HG02571 (cell line): ENCODE data around the gene C16orf87.
"Not testable (repeated sequence)": the region's sequence is repeated elsewhere in the genome, so short reads cannot be mapped to it uniquely, and the experiment has no call there.

Source experiments
- ATAC-seq: cut with Tn5 transposase; IDR thresholded peaks from one replicate; pipeline ENCODE4 v1.9.1; 2021; ENCODE audit warnings: mild to moderate bottlenecking, moderate library complexity; ENCODE audit not compliant: unreplicated experiment

The C16orf87 gene

DNA sequence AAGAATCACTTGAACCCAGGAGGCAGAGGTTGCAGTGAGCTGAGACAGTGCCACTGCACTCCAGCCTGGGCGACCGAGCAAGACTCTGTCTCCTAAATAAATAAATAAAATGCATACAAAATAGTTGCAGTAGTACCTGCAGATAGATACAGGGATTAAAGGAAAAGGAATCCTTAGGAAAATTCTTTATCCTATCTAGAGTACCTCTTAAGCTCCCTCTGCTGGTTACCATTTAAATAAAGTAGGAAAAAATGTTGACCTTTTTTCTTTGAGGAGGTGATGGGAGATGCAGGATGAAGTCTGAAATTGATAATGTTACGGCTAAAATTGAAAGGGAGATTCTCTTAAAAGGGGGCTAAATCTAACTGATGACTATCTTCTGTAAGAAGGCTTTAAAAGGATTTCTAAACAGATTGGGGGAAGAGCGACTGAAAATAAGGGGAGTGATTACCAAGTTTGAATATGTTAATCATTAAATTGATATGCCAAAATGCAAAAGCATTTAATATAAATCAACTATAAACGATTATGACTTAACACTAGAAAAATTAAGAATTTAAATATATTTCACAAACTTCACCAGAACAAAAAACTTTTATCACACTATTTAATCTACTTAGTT lies 29.4 kb downstream of the C16orf87 start:
- no peak for ATAC-seq

DNA sequence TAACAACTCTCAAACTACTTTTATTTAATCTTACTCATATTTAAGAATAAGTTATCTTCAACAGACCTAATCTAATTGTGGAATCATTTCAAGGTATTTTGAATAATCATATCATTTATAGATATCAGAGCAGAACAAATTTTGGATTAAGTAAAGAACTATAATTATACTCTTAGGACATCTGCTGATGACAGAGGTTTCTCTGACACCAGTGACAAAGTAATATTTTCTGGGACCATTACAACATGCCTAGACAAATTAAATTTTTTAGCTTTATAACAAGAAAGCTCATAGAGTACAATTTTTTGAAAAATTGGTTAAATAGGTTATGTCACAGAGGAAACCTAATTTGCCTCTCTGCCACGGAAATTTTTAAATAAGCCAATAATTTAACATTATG lies 30.5 kb downstream of the C16orf87 start:
- no peak for ATAC-seq

DNA sequence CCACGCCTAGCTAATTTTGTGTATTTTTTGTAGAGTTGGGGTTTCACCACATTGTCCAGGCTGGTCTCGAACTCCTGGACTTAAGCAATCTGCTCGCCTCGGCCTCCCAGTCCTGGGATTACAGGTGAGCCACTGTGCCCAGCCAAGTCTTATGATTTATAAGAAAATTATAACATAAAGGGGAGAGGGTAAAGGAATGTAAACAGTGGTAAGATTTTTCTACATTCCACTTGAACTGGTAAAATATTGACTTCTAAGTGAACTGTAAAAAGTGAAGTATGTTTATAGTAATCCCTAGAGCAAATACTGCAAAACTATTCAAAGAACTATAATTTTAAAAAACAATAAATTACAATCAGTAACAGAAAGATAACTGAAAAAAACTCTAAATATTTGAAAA lies 33.5 kb downstream of the C16orf87 start:
- no peak for ATAC-seq

DNA sequence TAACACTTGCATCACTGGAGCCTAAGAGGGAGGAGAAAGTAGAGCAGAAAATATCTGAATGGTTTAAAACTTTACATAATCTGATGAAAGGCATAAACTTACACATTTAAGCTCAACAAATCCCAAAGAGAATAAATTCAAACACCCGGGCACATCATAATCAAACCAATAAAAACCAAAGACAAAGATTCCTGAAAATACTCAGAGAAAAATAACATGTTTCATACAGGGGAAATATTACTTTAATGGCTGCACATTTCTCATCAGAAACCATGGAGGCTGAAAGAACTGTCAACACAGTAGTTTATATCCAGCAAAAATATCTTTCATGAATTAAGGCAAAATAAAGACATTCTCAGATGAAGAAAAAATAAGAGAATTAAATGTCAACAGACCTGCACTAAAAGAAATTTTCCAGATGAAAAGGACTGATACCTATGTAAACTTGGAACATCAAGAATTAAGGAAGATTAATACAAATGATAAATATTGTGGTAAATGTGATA lies 34.2 kb downstream of the C16orf87 start:
- ATAC-seq: no peak

DNA sequence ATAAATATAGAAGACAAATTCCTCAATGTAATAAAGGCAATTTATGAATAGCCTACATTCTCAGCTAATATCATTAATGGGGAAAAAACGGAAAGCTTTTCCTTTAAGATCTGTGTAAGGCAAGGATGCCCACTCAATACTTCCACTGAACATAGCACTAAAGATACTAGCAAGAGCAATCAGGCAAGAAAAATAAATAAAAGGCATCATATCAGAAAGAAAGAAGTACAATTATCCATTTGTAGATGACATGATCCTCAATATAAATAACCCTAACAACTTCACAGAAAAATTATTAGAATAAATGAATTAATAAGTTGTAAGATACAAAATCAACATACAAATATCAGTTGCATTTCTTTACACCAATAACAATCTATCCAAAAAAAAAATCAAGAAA lies 37.1 kb downstream of the C16orf87 start:
- ATAC-seq: no peak

DNA sequence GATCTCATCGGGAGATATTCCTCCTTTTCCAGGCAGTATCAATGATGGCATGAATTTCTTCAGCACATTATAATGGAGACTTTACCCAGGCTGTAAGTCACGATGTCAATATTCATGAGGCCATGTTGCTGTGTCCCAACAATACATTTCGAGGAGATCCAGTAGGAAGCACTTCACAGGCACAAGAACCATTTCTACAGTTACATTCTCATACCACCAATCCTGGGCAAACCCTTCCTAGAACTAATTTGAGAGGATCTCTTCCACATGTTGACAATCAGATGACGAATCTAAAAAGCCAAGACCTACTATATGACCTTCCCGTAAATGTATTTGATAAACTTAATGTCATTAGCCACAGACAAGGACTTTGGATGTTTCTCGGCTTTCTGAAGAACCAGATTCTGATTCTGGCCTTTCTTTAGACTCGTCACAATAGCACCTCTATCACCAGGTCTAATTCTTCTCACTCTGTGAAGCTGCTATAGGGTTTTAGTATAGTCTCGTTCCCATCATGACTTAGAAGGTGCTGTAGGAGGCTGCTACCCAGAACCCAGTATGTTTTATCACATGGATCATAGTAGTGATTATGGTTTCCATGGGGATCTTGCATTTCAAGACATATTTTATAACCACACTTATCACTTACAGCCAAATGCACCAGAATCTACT lies 40.2 kb downstream of the C16orf87 start:
- no peak for ATAC-seq

DNA sequence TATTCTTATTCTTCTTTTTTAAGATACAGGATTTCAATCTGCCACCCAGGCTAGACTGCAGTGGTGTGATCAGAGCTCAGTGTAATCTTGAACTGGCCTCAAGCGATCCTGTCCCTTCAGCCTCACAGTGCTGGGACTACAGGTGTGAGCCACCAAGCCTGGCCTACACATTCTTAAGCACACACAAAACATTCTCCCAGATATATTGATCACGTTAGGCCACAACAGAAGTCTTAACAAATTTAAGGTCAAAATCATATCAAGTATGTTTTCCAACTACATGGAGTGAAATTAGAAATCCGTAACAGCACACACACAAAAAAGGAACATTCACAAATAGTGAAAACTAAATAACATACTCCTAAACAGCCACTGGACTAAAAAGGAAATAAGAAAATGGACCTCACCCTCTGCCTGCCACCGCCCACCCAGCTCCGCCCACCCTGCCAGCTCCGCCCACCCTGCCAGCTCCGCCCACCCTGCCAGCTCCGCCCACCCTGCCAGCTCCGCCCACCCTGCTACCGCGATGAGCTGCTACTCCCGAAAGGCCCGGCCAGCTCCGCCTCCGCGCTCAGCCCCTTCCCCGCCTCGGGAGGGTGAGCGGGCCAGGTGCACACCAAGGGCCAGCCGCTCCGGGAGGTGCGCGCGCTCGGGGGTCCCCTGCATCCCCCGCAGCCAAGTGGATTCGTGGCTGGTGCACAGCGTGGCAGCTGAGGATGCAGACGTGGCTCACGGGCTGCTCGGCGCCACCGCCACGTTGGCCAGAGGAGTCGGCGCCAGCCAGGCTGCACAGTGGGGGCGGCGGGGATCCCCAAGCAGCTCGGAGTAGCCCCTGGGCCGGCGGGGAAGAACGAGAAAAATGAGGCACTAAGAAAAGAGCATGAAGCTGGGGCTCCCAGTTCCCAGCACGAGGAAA lies 41.2 kb downstream of the C16orf87 start:
- peak; percentile 85 for ATAC-seq

DNA sequence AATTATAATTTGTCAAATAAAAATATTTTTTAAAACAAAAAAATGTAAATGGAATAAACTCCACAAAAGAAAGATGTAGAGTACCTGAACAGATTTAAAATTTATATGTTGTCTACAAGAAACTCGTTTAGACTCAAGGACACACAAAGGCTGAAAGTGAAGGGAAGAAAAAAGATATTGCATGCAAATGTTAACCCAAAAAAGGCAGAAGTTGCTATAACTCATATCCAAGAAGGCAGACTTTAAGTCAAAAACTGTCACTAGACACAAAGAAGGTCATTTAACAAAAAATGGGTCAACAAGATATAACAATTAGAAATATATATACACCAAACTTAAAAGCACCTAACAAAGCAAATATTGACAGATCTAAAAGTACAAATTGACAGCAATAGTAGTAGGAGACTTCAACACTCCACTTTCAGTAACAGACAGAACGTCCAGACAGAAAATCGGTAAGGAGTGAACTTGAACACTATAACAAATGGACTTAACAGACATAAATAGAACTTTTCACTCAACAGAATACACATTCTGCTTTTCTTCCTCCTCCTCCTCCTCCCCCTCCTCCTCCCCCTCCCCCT lies 42.0 kb downstream of the C16orf87 start:
- no peak for ATAC-seq

DNA sequence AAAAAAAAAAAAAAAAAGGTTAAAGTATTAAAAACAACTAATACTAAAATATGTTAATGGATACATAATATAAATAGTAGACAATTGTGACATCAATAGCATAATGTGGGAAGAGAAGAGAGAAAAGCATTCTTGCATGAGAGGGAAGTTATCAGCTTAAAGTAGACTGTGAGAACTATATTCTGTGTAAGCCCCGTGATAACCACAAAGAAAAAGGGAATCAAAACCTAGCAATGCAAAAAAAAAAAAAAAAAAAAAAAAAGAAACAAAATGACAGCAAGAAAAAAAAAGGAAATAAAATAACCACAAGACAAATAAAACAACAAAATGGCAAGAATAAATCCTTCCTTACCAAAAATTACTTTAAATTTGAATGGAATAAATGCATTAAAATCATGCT lies 43.1 kb downstream of the C16orf87 start:
- ATAC-seq: no peak

DNA sequence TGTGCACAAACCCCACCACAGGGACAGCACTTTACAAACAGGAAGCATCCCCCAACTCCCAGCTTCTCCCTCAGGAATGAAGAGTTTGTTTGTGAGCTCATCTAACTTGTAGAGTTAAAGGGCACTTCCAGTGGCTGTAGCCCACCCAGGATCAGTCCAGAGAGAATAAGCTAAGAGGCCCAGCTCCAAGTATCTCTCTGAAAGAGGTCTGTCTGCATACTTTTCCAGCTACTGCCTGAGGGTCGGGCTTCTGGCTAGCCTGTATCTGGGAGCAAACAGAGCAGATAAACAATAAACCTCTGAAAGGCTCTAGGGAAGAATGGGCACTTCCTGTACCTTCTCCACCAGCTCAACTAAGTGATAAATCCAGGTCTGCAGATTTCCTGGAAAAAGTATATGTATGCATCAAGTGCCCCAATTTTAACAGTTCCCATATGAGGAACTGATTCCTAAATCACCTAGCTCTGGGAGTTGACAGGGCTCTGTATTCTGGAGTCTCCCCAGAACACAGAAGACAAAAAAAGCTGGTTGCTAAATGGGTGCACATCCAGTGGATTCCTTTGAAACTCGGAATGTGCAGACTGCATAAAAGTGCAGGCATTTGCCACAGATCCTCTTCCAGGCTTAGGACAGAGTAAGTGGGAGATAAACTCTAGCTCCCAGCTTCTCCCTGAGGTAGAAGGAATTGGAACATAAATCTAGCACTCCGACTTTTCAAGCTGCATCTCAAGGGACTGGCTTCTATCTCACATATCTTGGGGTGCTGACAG lies 45.7 kb downstream of the C16orf87 start:
- ATAC-seq: no peak

DNA sequence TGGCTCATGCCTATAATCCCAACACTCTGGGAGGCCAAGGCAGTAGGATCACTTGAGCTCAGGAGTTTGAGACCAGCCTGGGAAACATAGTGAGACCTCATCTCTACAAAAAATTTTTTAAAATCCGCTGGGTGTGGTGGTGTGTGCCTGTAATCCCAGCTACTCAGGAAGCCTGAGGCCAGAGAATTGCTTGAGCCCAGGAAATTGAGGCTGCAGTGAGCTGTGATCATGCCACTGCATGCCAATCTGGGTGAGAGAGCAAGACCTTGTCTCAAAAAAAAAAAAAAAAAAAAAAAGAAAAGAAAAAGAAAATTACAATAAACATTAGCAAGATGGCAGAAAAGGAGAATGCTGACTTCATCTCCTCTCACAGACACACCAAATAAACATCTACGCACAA lies 46.4 kb downstream of the C16orf87 start:
- ATAC-seq: not testable (repeated sequence)

DNA sequence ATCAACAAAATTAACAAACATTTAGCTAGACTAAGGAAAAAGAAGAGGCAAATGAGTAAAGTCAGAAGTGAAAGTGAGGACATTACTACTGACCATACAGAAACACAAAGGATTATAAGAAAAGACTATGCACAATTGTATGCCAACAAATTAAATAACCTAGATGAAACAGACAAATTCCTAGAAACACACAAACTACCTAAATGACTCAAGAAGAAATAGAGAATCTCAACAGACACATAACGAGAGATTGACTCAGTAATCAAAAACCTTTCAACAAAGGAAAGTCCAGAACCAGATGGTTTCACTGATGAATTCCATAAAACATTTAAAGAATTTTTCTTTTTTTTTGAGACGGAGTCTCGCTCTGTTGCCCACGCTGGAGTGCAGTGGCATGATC lies 47.2 kb downstream of the C16orf87 start:
- ATAC-seq: no peak

DNA sequence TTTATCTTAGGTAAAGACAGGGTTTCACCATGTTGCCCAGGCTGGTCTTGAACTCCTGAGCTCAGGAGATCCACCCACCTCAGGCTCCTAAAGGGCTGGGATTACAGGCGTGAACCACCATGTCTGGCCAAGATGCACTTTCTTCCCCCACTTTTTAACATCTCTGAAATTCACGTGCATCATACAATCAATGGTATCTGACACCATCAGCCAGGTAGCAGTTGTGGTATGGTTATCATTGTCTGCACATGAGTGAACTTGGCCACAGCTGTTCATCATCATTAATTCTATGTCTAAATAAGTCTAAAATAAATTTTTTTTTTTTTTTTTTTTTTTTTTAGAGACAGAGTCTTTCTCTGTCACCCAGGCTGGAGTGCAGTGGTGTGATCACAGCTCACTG lies 48.7 kb downstream of the C16orf87 start:
- ATAC-seq: no peak

DNA sequence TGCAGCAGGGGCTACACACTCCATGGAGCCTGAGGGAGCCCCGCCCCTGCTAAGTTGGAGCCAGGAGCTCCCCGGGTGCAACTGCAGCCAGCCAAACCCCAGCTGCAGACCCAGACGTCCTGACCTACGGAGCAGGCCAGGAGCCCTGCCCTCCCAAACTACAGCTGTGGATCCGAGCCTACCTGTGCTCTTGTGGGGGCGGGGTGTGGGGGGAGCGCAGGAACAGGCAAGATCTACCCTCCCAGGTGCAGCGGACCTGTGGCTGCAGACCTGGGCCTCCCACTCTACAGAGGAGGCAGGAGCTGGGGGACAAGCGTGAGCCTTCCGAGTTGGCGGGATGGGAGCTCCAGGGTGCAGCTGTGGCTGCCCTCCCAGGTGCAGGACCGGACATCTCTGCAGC lies 53.2 kb downstream of the C16orf87 start:
- no peak for ATAC-seq

DNA sequence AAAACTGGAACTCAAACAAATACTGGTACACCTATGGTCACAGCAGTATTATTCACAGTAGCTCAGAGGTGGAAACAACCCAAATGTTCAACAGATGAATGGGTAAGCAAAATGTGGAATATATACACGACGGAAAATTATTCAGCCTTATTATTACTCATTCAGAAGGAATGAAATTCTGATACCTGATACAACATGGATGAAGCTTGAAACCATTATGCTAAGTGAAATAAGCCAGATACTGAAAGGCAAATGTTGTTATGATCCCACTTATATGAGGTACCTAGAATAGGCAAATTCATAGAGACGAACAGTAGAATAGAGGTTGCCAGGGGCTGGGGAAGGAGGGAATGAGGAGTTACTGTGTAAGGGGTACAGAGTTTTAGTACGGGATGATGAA lies 55.8 kb downstream of the C16orf87 start:
- ATAC-seq: no peak

DNA sequence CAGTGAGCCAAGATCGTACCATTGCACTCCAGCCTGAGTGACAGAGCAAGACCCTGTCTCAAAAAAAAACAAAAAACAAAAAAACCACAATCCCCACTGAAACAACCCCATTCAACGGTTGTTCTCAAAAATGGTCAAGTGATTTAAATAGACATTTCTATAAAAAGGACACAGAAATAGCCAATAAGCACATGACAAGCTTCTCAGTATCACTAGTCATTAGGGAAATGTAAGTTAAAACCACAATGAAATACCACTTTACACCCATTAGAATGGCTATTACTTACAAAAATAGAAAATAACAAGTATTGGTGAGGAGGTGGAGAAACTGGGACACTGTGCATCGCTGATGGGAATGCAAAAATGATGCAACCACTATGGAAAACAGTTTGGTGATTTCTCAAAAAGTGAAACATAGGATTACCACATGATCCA lies 56.2 kb downstream of the C16orf87 start:
- ATAC-seq: peak; percentile 47

DNA sequence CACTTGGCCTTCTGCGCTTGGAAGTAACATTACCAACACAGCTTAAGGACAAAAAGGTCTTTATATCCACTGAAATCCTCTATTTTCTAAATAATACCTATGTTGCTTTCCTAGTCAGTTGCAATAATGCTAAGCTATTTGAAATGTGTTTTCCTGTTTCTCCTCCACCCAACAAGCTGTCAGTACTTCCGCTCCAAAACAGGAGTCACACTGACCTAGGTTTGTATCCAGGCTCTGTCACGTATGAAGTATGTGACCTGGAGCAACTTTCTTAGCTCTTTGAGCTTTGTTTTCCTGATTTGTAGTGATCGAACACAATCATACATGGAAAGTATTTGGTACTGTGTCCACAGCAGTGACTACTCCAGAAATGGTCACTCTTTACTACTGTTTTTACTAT lies 58.5 kb downstream of the C16orf87 start:
- ATAC-seq: no peak

DNA sequence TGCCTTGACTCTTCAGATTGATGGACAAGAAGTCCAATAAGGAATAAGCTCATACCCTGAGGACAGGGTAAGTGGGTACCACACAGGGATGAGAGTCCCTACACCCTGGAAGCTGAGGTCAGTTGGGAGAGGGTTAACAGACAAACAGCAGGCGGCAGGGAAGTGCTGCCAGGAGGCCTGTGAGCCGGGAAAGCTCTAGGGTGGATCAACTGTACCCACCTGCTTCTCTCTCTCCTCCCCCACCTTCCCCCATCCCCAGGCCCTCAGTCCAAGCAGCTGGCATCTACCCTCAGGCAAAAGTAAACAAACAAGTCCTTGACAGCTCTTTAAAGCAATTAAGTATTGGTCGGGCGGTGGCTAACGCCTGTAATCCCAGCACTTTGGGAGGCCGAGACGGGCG lies 62.2 kb downstream of the C16orf87 start:
- ATAC-seq: no peak

DNA sequence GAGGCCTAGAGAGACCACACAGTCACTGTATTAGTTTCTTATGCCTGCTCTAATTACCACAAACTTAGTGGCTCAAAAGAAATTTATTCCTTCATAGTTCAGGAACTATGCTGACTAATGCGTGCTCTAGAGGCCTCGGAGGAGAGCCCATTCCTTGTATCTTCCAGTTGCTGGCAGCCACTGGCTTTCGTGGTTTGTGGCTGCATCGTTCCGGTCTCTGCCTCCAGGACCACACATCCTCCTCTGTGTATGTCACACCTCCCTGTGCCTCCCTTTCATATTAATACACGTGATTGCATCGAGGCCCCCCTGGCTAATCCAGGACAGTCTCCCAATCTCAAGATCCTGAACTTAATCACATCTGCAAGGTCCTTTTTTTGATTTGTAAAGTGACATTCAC lies 65.9 kb downstream of the C16orf87 start:
- no peak for ATAC-seq

DNA sequence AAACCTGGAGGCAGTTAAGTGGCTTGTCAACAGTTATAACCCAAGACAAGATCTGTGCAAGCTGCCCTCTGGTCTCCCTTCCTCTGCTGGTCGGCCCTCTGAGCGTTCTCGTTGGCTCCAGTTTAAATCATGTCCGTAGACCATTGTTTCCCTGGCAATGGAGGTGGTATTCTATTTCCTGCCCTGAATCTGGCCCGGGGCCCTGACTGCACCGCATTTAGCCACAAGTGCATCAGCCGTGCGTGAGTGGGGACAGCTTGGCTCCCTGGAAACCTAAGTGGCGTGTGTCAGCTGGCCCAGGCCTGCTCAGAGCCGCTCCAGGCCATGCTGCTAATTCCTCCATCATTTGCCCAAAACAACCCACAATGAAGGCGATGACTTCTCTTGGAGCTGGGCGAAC lies 67.8 kb downstream of the C16orf87 start:
- ATAC-seq: no peak

DNA sequence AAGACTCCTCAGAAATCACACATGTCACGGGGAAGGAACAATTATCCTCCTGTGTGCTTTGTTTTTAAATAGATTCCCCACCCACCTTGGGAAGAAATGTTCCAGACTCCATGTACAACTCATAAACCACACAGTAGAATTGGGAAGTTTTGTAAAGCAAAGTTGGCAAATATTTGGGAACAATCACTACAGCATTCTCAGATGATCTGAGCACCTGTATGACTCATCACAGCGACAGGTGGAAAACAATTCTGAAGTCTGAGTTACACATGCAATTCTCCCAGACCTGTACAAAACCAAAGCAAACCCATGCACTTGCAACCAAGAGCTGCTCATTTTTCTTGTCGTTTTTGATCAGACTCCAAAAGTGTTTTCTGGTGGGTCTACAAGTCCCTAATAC lies 68.4 kb downstream of the C16orf87 start:
- ATAC-seq: no peak
